GM19099 (cell line): ENCODE measurements around the gene SLAMF6.
A peak's percentile ranks its signal among the peaks of the same experiment; 100 is the strongest.

ENCODE experiments used
- POLR2A ChIP-seq: IDR thresholded peaks from 3 replicates; pipeline ENCODE4 v1.6.1; 2011; ENCODE audit warnings: low read depth; ENCODE audit not compliant: insufficient read length; ENCODE audit errors: extremely low read depth

Gene SLAMF6

GRCh38 chr1:160548183-160548582 is 25.1 kb upstream of the SLAMF6 start:
- TF ChIP-seq POLR2A, result no peak

DNA sequence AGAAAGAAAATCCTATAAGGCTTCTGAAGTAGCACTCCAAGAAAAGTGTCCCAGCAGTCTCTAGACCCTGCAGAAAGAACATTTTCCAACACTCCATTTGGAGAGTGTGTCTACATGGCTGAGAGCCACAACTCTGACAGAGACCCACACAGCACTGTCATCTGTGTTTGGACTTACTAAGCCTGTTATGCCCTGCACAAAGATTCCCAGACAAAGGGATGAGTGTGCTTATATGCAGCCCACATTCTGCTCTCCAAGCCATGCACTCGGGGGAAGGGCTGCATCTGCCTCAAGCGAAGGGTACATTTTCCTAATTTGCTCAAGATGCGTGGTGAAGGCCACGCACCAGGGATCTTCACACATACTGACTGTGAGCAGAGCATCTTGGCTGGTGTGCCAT is 24.4 kb upstream of the SLAMF6 start:
- TF ChIP-seq POLR2A, result no peak

GRCh38 chr1:160546942-160547341 is 23.9 kb upstream of the SLAMF6 start:
- TF ChIP-seq POLR2A, result no peak

GRCh38 chr1:160544647-160545046 is 21.6 kb upstream of the SLAMF6 start:
- TF ChIP-seq POLR2A, result no peak

DNA sequence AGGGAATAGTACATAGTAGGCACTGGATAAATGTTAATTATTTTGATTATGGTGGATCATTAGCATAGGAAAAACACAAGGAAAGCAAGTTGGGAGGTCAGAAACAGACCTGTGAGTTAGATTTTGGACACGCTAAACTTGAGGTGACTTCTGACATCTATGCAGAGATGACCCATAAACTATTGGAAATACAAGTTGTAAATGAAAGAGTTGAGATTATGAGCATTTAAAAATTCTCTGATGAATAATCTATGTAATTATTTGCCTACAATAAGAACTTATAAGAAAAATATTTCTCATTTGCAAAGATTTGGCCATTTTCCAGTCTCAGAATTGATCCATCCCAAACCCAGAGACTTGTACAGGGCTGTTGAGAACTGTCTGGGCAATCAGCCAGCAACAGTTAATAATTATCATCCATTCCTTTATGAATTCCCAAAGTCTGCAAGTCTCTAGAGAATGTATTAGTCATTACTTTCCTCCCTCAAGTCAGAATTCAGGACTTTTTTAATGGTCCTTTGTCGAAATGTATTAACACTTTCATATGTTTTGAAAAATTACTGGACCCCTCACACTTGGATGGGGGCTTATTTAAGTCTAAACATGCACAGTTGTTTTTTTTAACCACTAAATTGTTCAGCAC is 19.4 kb upstream of the SLAMF6 start:
- no peak for TF ChIP-seq POLR2A

DNA sequence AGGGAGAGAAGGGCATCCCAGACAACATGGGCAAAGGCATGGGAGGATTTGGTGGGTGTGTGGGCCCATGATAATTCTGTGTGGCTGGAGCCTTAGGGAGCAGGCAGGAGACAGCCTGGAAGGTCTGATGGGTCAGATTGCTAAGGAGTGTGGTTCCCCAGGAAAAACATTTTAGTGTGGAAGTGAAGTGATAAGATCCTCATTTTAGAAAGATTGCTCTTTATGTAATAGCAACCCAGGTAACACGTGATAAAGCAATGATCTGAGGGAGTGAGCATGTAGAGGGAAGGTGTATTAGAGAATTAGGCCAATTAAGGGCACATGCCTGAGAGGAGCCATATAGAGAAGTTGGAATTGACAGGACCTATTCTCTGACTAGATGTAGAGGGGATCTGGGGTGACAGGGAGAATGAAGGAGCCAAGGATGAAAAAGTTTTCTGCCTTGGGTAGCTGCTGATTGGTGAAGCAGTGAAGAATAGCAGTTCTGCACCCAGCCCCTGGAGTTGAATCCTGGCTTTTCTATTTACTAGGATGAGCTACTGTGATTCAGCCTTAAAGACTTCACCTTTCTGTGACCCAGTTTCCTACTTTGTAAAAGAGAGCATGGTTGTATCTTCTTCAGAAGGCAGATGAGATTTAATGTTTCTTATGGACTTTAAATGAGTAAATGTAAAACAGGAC is 18.7 kb upstream of the SLAMF6 start:
- TF ChIP-seq POLR2A, result no peak

DNA sequence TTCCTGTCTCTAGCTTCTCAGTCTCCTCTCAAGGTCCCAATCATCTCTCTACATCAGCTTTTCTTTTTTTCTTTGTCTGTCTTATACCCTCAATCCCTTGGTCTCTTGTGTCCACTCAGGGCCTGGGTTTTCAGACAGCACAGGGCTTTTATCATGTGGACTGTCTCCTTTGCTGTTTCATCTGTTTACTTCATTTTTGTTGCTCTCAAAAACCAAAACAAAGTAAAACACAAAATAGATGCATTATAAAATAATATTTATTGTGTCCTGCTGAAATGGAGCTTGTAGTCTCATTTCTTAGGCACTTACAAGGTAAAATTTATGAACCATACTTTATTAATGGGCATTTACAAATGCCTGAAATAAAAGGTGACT is 17.8 kb upstream of the SLAMF6 start:
- no peak for TF ChIP-seq POLR2A

GRCh38 chr1:160539990-160540858 is 17.2 kb upstream of the SLAMF6 start:
- TF ChIP-seq POLR2A, result peak; percentile 67

- TF ChIP-seq POLR2A, result no peak
Observed at GRCh38 chr1:160539684-160539989, 16.6 kb upstream of the SLAMF6 start.

DNA sequence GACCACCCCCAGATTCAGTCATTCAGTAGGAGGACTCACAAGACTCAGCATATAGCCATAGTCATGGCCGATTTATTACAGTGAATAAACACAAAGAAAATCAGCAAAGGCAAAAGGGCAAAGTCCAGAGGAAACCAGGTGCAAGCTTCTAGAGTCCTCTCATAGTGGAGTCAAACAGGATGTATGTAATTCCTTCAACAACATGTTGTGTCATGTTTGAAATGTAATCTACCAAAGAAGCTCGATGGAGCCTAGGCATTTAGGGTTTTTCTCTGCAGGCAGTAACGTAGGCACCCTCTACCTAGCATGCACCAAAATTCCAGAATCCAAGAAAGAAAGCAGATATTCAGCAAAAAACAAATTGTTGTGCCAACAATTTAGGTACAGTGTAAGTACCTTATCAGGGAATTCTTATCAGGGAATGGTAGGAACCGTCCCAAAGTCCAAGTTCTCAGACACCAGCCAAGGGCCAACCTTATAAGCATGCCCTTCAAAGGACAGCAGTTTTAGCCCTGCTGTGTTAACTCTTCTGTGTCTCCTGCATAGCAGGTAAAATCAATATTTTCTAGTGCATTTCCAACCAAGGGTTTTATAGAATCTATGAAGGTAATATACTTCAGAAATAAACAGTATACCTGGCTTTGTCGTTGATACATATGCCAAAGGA is 16.1 kb upstream of the SLAMF6 start:
- no peak for TF ChIP-seq POLR2A

GRCh38 chr1:160537714-160538665 is 14.9 kb upstream of the SLAMF6 start:
- no peak for TF ChIP-seq POLR2A

DNA sequence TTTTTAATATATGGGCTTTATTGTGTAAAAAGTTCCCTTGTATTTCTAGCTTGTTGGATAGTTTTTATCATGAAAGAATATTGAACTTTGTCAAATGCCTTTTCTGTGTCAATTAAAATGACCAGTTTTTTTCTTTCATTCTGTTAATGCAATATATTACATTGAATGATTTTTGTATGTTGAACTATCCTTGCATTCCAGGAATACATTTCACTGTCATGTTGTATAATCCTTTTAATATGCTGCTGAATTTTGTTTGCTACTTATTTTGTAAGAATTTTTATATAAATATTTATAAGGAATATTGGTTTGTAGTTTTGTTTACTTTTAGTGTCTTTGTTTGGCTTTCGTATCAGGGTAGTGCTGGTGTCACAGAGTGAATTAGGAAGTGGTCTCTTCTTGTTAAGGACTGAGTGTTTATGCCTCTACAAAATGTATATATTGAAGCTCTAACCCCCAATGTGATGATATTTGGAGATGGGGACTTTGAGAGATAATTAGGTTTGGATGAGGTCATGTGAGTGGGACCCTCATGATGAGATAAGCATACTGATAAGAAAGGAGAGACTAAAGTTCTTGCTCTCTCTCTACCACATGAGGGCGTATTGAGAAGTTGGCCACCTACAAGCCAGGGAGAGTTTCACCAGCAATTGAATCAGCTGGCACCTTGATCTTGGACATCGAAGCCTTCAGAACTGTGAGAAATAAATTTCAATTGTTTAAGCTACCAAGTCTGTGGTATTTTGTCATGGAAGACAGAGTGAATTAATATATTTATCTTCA is 12.0 kb upstream of the SLAMF6 start:
- no peak for TF ChIP-seq POLR2A

GRCh38 chr1:160522136-160522535 is 919 bp downstream of the SLAMF6 start:
- TF ChIP-seq POLR2A, result no peak

GRCh38 chr1:160521554-160521953 is 1.5 kb downstream of the SLAMF6 start:
- peak; percentile 5 for TF ChIP-seq POLR2A

GRCh38 chr1:160520999-160521398 is 2.1 kb downstream of the SLAMF6 start:
- TF ChIP-seq POLR2A, result peak; percentile 40
